IPS-18a (cell line): ENCODE data around the gene TNS1.
"Not testable (repeated sequence)": the region's sequence is repeated elsewhere in the genome, so short reads cannot be mapped to it uniquely, and the experiment has no call there.

Experiments
- H3K27ac ChIP-seq: one replicate; pipeline ENCODE4 v1.5.1; 2013; ENCODE audit warnings: low read length
- H3K27me3 ChIP-seq: one replicate; pipeline ENCODE4 v1.6.1; 2013; ENCODE audit warnings: mild to moderate bottlenecking, low read length; ENCODE audit not compliant: control insufficient read depth, insufficient read depth
- H3K36me3 ChIP-seq: one replicate; pipeline ENCODE4 v1.6.1; 2013; ENCODE audit warnings: low read depth, low read length; ENCODE audit not compliant: control insufficient read depth
- H3K4me1 ChIP-seq: one replicate; pipeline ENCODE4 v1.6.1; 2013; ENCODE audit warnings: low read depth, low read length; ENCODE audit not compliant: control insufficient read depth
- H3K4me3 ChIP-seq: one replicate; pipeline ENCODE4 v1.5.1; 2013; ENCODE audit warnings: low read length
- H3K9ac ChIP-seq: one replicate; pipeline ENCODE4 v1.6.1; 2013; ENCODE audit warnings: mild to moderate bottlenecking, low read length, moderate library complexity
- H3K9me3 ChIP-seq: one replicate; pipeline ENCODE4 v1.6.1; 2013; ENCODE audit warnings: low read depth, low read length; ENCODE audit not compliant: control insufficient read depth

Gene TNS1

GRCh38 chr2:217817466-217818292 lies 185.1 kb downstream of the TNS1 start:
- H3K9me3 ChIP-seq, result no peaks in the 10 kb centered on the region
- no peaks in the 10 kb centered on the region for H3K4me1 ChIP-seq
- H3K9ac ChIP-seq, result no peak overlapping the region
- H3K4me3 ChIP-seq, result no peak overlapping the region
- H3K27ac ChIP-seq, result no peak overlapping the region
- no peaks in the 10 kb centered on the region for H3K36me3 ChIP-seq
- H3K27me3 ChIP-seq, result no peaks in the 10 kb centered on the region

GRCh38 chr2:217816396-217816869 lies 186.4 kb downstream of the TNS1 start:
- Histone ChIP-seq H3K4me1 (no peaks in the 10 kb centered on the region), H3K9ac (no peak overlapping the region), H3K4me3 (no peak overlapping the region), H3K36me3 (no peaks in the 10 kb centered on the region), H3K27me3 (no peaks in the 10 kb centered on the region), H3K9me3 (no peaks in the 10 kb centered on the region), H3K27ac (no peak overlapping the region)

- Histone ChIP-seq H3K4me1 (no peaks in the 10 kb centered on the region), H3K27me3 (no peaks in the 10 kb centered on the region), H3K36me3 (no peaks in the 10 kb centered on the region), H3K27ac (no peak overlapping the region), H3K4me3 (no peak overlapping the region), H3K9me3 (no peaks in the 10 kb centered on the region), H3K9ac (no peak overlapping the region)
These were observed 189.0 kb downstream of the TNS1 start for GRCh38 chr2:217813828-217814227.

- Histone ChIP-seq H3K9ac (no peak overlapping the region), H3K4me1 (no peaks in the 10 kb centered on the region), H3K9me3 (no peaks in the 10 kb centered on the region), H3K4me3 (no peak overlapping the region), H3K36me3 (no peaks in the 10 kb centered on the region), H3K27ac (no peak overlapping the region), H3K27me3 (no peaks in the 10 kb centered on the region)
These were observed 190.6 kb downstream of the TNS1 start for GRCh38 chr2:217812170-217812569.

GRCh38 chr2:217810260-217810659 lies 192.5 kb downstream of the TNS1 start:
- no peaks in the 10 kb centered on the region for H3K36me3 ChIP-seq
- H3K4me1 ChIP-seq, result no peaks in the 10 kb centered on the region
- no peak overlapping the region for H3K27ac ChIP-seq
- H3K9me3 ChIP-seq, result no peaks in the 10 kb centered on the region
- H3K4me3 ChIP-seq, result no peak overlapping the region
- H3K9ac ChIP-seq, result no peak overlapping the region
- no peaks in the 10 kb centered on the region for H3K27me3 ChIP-seq

- no peaks in the 10 kb centered on the region for H3K9me3 ChIP-seq
- H3K36me3 ChIP-seq, result no peaks in the 10 kb centered on the region
- no peak overlapping the region for H3K9ac ChIP-seq
- H3K27ac ChIP-seq, result no peak overlapping the region
- no peaks in the 10 kb centered on the region for H3K4me1 ChIP-seq
- no peaks in the 10 kb centered on the region for H3K27me3 ChIP-seq
- H3K4me3 ChIP-seq, result no peak overlapping the region
These were observed 193.1 kb downstream of the TNS1 start for GRCh38 chr2:217809736-217810135.

- not testable (repeated sequence) for H3K4me3 ChIP-seq, H3K9me3 ChIP-seq, H3K27me3 ChIP-seq, H3K9ac ChIP-seq, H3K27ac ChIP-seq, H3K4me1 ChIP-seq, H3K36me3 ChIP-seq
These were observed 193.8 kb downstream of the TNS1 start for GRCh38 chr2:217808967-217809366.

- Histone ChIP-seq H3K36me3 (no peaks in the 10 kb centered on the region), H3K27ac (no peak overlapping the region), H3K9me3 (no peaks in the 10 kb centered on the region), H3K9ac (no peak overlapping the region), H3K4me3 (no peak overlapping the region), H3K4me1 (no peaks in the 10 kb centered on the region), H3K27me3 (no peaks in the 10 kb centered on the region)
These were observed 194.5 kb downstream of the TNS1 start for GRCh38 chr2:217808326-217808725.

- Histone ChIP-seq H3K4me1 (no peaks in the 10 kb centered on the region), H3K27ac (no peak overlapping the region), H3K36me3 (no peaks in the 10 kb centered on the region), H3K4me3 (no peak overlapping the region), H3K9me3 (no peaks in the 10 kb centered on the region), H3K27me3 (no peaks in the 10 kb centered on the region), H3K9ac (no peak overlapping the region)
These were observed 195.0 kb downstream of the TNS1 start for GRCh38 chr2:217807753-217808152.

GRCh38 chr2:217807025-217807424 lies 195.8 kb downstream of the TNS1 start:
- no peaks in the 10 kb centered on the region for H3K9me3 ChIP-seq
- no peak overlapping the region for H3K27ac ChIP-seq
- no peaks in the 10 kb centered on the region for H3K27me3 ChIP-seq
- H3K4me3 ChIP-seq, result no peak overlapping the region
- no peaks in the 10 kb centered on the region for H3K4me1 ChIP-seq
- no peak overlapping the region for H3K9ac ChIP-seq
- no peaks in the 10 kb centered on the region for H3K36me3 ChIP-seq

- H3K4me1 ChIP-seq, result no peaks in the 10 kb centered on the region
- H3K36me3 ChIP-seq, result no peaks in the 10 kb centered on the region
- no peaks in the 10 kb centered on the region for H3K27me3 ChIP-seq
- no peaks in the 10 kb centered on the region for H3K9me3 ChIP-seq
- H3K4me3 ChIP-seq, result no peak overlapping the region
- H3K9ac ChIP-seq, result no peak overlapping the region
- H3K27ac ChIP-seq, result no peak overlapping the region
These were observed 196.4 kb downstream of the TNS1 start for GRCh38 chr2:217806482-217806765.

GRCh38 chr2:217805668-217806481 lies 196.9 kb downstream of the TNS1 start:
- Histone ChIP-seq H3K36me3 (no peaks in the 10 kb centered on the region), H3K27ac (no peak overlapping the region), H3K9ac (no peak overlapping the region), H3K4me1 (no peaks in the 10 kb centered on the region), H3K4me3 (no peak overlapping the region), H3K27me3 (no peaks in the 10 kb centered on the region), H3K9me3 (no peaks in the 10 kb centered on the region)
